Coronary artery (tissue), 2 donors: ENCODE data around the gene GRID1.
A peak's percentile ranks its signal among the peaks of the same experiment; 100 is the strongest.

Source experiments
- DNase-seq: peaks from one replicate; pipeline ENCODE4 v3.0.0-alpha.2; 2017; ENCODE audit warnings: low spot score
- H3K27ac ChIP-seq, 2 donors: fragments of 200-600 bp; sonication (generic); one replicate each; pipeline ENCODE4 v1.5.1; 2016 to 2019
- H3K4me3 ChIP-seq: fragments of 200-600 bp; sonication (generic); 2 replicates; pipeline ENCODE4 v1.5.1; 2016; ENCODE audit warnings: mild to moderate bottlenecking, moderate library complexity
- CTCF ChIP-seq: fragments of 200-600 bp; sonication (generic); IDR thresholded peaks from one replicate; pipeline ENCODE4 v1.5.1; 2019; ENCODE audit warnings: antibody characterized with exemption

Gene GRID1

GRCh38 chr10:86293396-86293791 lies 73.2 kb downstream of the GRID1 start:
- DNase-seq, result peak; percentile 5
- no peak for TF ChIP-seq CTCF
- Histone ChIP-seq H3K4me3 (no peak overlapping the region), H3K27ac (no peak overlapping the region)

GRCh38 chr10:86292462-86293395 lies 73.9 kb downstream of the GRID1 start:
- Histone ChIP-seq H3K27ac (no peak overlapping the region), H3K4me3 (no peak overlapping the region)
- TF ChIP-seq CTCF, result no peak
- peak; percentile 31 for DNase-seq

- Histone ChIP-seq H3K4me3 (no peak overlapping the region), H3K27ac (no peak overlapping the region)
- no peak for TF ChIP-seq CTCF
- DNase-seq, result peak; percentile 71
Observed at GRCh38 chr10:86291616-86292340, 74.8 kb downstream of the GRID1 start.

- peak; percentile 36 for DNase-seq
Observed at GRCh38 chr10:86290933-86291615, 75.5 kb downstream of the GRID1 start.

GRCh38 chr10:86289577-86289868 lies 77.1 kb downstream of the GRID1 start:
- Histone ChIP-seq H3K27ac (no peak overlapping the region), H3K4me3 (no peak overlapping the region)
- no peak for DNase-seq
- no peak for TF ChIP-seq CTCF

More at GRCh38 chr10:86290933-86291615, 75.5 kb downstream of the GRID1 start:
- TF ChIP-seq CTCF, result no peak
- H3K4me3 ChIP-seq, result no peak overlapping the region
- H3K27ac ChIP-seq, result no peak overlapping the region

- H3K4me3 ChIP-seq, result no peak overlapping the region
- TF ChIP-seq CTCF, result no peak
- peak; percentile 49 for DNase-seq
- no peak overlapping the region for H3K27ac ChIP-seq
Observed at GRCh38 chr10:86288695-86289576, 77.7 kb downstream of the GRID1 start.
